Ishikawa (cell line): ENCODE data around the gene PSMB8.

Source experiments
- CEBPB ChIP-seq: IDR thresholded peaks from 2 replicates; pipeline ENCODE4 v1.6.1; 2012
- CREB1 ChIP-seq: IDR thresholded peaks from 2 replicates; pipeline ENCODE4 v1.6.1; 2012; ENCODE audit warnings: low read depth
- EGR1 ChIP-seq: IDR thresholded peaks from 2 replicates; pipeline ENCODE4 v1.6.1; 2012
- EP300 ChIP-seq: IDR thresholded peaks from 2 replicates; pipeline ENCODE4 v1.6.1; 2012; ENCODE audit warnings: borderline replicate concordance
- FOXM1 ChIP-seq: IDR thresholded peaks from 2 replicates; pipeline ENCODE4 v1.6.1; 2012; ENCODE audit warnings: low read depth, borderline replicate concordance
- MAX ChIP-seq: IDR thresholded peaks from 2 replicates; pipeline ENCODE4 v1.6.1; 2012
- RAD21 ChIP-seq: IDR thresholded peaks from 2 replicates; pipeline ENCODE4 v1.6.1; 2012; ENCODE audit warnings: low read depth
- REST ChIP-seq: IDR thresholded peaks from 2 replicates; pipeline ENCODE4 v1.6.1; 2012; ENCODE audit warnings: low read depth, mild to moderate bottlenecking
- TAF1 ChIP-seq: IDR thresholded peaks from 2 replicates; pipeline ENCODE4 v1.6.1; 2012; ENCODE audit warnings: low read depth, mild to moderate bottlenecking
- TCF12 ChIP-seq: IDR thresholded peaks from 2 replicates; pipeline ENCODE4 v1.6.1; 2012; ENCODE audit warnings: low read depth
- TEAD4 ChIP-seq: IDR thresholded peaks from 2 replicates; pipeline ENCODE4 v1.6.1; 2012
- USF1 ChIP-seq: IDR thresholded peaks from 2 replicates; pipeline ENCODE4 v1.6.1; 2012
- YY1 ChIP-seq: IDR thresholded peaks from 2 replicates; pipeline ENCODE4 v1.6.1; 2012; ENCODE audit warnings: low read depth
- ZBTB7A ChIP-seq: IDR thresholded peaks from 2 replicates; pipeline ENCODE4 v1.6.1; 2012; ENCODE audit warnings: low read depth

PSMB8 gene

GRCh38 chr6:32836873-32837272 lies 7.0 kb downstream of the PSMB8 start:
- TF ChIP-seq EP300: no peak
- no peak for TF ChIP-seq FOXM1
- no peak for TF ChIP-seq EGR1
- no peak for TF ChIP-seq RAD21
- no peak for TF ChIP-seq USF1
- no peak for TF ChIP-seq MAX
- TF ChIP-seq CREB1: no peak
- no peak for TF ChIP-seq TAF1
- TF ChIP-seq YY1: no peak
- no peak for TF ChIP-seq REST
- no peak for TF ChIP-seq TCF12
- TF ChIP-seq ZBTB7A: no peak
- TF ChIP-seq TEAD4: no peak

- TF ChIP-seq CREB1 (no peak), TEAD4 (no peak), FOXM1 (no peak), TAF1 (no peak), USF1 (no peak)
These were observed 8.5 kb downstream of the PSMB8 start for GRCh38 chr6:32835167-32835893.

GRCh38 chr6:32833664-32834063 lies 10.2 kb downstream of the PSMB8 start:
- TF ChIP-seq EP300: no peak
- no peak for TF ChIP-seq CEBPB
- no peak for TF ChIP-seq FOXM1
- TF ChIP-seq RAD21: no peak
- TF ChIP-seq YY1: no peak
- no peak for TF ChIP-seq USF1
- TF ChIP-seq REST: no peak
- TF ChIP-seq MAX: no peak

GRCh38 chr6:32832535-32832934 lies 11.3 kb downstream of the PSMB8 start:
- TF ChIP-seq USF1 (no peak), EP300 (no peak), CREB1 (no peak)

GRCh38 chr6:32830936-32831335 lies 12.9 kb downstream of the PSMB8 start:
- TF ChIP-seq CREB1 (no peak), RAD21 (no peak), CEBPB (no peak), TCF12 (no peak), EGR1 (no peak), TAF1 (no peak), ZBTB7A (no peak)

- TF ChIP-seq ZBTB7A: no peak
These were observed 13.8 kb downstream of the PSMB8 start for GRCh38 chr6:32830017-32830416.

GRCh38 chr6:32829495-32829894 lies 14.4 kb downstream of the PSMB8 start:
- TF ChIP-seq YY1 (no peak), ZBTB7A (no peak), MAX (no peak), TCF12 (no peak), CEBPB (no peak), EP300 (no peak)
